Activated CD4-positive, alpha-beta T cell treated with anti-CD3 and anti-CD28 coated beads for 4 hours (primary cell): ENCODE measurements around the gene TNFRSF11A.

Experiments used
- DNase-seq, 2 donors: peaks; one replicate each; pipeline ENCODE4 v3.0.0-alpha.2; 2020

Gene TNFRSF11A

DNA sequence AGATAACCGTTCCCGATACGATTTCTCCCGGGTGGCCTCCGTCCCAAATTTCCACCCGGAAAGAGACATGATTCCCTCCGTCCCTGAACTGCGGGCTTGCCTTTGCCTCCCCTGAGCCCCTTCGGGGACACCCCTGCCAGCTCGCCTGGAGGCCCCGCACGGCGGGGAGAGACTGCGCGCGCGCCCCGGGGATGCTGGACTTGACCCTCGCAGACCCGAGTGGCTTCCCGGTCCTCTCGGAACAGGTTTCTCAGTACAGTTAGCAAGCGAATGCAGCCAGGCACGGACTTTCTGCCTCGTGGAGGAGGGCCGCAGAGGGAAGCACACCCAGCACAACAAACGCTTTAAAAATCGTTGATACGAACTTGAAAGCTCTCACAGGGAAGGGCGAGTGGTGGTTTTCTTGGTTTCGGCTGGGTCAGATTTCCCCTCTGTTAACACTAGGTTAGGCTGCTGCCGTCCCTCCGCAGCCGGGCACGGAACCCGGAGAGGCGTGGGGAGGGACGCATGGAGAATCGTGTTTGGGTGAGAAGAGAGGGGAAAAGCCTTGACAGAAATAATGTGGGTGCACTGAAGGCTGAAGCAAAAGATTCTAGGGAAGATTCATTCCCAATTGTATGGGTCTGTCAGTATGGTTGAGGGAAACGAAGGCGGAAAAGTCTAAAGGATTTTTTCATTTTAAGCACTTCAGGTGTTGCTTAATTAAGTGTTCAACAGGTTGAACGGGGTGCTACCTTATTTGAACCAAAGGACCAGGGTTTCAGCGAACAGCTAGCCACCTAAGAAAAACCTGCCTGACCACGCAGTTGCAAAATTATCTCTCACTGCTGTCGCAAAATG is 916 bp downstream of the TNFRSF11A start:
- DNase-seq, result peak in 1 of 2 donors; percentile 15

DNA sequence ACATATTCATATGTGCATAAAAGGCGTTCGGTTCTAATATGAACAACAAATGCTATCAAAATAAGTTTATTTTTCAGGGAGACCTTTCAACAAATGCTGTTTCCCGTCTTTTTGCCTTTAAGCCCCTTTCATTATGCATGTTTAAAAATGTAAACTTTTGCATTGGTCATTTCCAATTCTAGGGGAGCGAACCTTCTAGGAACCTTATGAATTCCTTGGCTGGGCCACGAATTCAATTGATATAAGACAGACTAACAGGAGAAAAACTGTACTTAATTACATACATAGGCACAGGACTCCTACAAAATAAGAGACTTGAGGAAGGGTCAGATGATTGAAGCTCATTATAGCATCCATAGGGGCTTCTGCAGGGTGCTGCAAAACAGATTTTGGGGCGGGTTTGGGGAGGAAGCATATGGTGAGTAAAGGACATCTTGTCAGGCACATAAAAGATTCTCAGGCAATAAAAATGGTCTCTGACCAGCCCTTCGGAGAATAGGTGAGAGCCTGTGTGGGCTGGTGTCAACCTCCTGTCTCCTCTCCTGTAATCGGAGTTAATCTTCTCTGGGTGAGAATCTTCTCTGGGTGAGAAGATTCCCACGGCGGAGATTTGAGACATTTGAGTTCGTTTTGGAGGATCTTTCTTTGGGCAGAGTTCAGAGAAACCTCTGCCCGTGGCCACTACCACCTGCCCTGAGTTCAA is 1.7 kb downstream of the TNFRSF11A start:
- no peak for DNase-seq

GRCh38 chr18:62327977-62328376 is 2.9 kb downstream of the TNFRSF11A start:
- no peak for DNase-seq

GRCh38 chr18:62328586-62329525 is 3.7 kb downstream of the TNFRSF11A start:
- DNase-seq, result no peak

DNA sequence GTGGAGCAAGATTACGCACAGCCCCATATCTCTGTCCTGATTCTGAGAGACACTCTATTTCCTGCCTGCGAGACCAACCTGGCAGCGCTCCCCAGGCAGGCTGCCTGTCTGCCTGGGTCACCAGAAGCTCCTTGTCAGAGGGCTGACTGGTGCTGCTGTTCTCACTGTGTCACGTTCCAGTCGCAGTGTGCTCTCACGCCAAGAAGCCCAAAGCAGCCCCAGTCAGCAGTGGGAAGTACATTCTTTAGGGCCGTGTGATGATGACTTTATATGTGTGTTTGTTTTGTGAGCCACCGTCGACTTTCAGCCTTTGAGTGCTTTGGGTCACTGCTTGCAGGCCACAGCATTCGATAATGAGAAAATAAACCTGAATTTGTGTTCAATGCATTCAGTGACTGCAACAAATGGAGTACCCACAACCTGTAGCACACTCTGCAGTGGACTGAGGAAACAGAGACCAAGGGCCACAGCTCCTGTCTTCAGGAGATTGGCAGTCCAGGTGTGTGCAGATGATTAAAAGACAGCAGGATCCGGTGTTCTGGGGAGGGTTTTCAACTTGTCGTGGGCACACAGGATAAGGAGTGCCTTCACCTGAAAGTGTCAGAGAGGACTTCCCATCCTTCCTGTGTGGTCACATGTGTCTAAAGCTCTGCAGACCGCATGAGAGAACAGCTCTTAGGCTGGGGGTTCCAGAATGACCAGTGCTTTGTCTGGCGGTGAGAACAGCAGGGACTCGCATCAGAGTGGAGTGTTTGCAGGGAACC is 4.8 kb downstream of the TNFRSF11A start:
- peak in 1 of 2 donors; percentile 7 for DNase-seq

DNA sequence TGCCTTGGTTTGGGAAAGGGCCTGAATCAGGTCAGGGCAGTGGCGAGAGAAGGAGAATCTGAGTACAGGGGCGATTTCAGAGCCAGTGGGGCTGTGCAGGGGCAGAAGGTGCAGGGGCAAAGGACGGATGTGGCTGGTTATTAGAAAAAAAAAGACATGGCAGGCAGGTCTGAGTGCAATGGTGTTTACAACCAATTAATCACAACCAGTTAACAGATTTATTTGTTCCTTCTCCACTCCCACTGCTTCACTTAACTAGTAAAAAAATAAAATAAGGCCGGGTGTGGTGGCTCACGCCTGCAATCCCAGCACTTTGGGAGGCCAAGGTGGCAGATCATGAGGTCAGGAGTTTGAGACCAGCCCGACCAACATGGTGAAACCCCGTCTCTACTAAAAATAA is 5.5 kb downstream of the TNFRSF11A start:
- DNase-seq, result no peak

DNA sequence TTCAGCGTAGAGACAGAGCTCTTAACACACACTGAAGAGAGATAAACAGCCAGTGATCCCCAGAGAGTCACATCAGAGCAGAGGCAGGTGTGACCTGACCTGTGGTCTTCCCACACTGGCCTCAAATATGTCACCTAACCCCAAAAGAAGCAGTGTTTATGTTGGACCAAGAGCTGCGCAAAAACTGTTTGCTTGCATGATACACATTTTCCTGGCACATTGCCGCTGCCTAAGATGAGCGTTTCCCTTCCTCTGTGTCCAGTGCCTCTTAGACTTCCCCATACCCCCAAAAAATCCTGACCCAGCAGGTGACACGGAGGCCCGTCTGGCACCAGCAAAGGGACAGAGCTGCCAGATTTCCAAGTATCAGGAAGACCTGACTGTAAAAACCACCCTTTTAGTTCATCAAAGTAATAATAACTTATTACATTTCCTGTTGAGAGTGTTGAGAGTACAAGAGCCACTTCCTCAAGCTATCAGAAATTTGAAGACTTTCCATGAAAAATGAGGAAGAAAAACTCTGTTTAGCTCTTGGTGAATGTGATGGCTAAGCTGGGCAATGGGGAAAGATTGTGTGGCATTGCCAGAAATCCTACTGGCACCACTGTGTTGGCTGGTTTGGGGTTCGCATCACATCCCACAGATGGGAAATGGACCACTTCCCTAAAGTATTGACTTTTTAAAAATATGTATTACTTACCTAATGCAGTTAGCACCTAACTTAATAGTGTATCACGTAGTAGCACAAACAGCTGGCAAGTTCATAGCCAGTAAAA is 6.7 kb downstream of the TNFRSF11A start:
- no peak for DNase-seq

GRCh38 chr18:62332431-62332830 is 7.3 kb downstream of the TNFRSF11A start:
- DNase-seq, result no peak

DNA sequence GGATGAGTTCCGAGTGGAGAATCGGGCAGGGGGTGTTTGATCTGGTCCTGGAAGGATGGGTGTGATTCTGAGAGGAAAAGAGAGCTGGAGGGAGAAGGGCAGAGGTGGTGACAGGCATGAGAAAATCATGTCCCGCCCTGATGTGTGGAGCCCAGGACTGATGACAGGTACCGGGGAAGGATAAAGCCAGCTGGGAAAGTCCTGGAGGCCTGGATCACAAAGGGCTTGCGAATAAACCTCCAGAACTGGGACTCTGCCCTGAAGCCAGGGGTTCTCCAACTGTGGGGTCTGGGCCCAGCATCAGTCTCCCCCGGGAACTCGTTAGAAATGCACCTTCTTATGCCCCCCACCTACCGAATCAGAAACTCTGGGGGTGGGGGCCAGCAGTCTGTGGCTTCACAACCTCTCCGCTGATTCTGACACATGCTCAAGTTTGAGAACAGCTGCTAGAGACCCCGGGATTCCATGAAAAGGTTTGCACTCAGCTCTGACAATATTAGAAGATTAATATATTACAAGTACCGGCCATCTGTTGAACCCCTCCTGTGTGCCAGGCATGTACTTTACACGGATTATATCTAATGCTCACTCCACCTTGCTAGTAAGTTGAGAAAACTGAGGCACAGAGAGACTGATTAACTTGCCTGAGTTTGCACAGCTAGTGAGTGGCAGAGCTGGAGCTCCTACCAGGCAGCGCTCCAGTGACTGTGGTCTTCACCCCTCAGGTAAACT is 8.0 kb downstream of the TNFRSF11A start:
- no peak for DNase-seq

DNA sequence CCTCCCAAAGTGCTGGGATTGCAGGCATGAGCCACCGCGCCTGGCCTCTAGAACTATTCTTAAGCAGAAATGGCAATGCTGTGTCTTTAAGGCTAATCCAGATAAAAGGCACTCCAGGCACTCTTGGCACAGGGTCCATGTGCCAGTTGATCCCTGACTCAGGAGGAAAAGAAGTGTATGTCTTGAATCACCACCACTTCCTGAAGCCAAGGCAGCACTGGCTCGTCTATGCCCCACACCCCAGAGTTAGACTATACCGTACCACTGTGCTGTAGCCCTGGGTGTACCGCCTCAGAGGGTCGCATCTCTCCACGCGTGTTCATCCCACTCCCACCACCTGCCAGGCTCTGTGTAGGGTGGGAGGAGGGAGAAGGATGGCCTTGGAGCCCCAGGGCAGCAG is 9.0 kb downstream of the TNFRSF11A start:
- DNase-seq, result no peak

- no peak for DNase-seq
Measured at GRCh38 chr18:62335494-62335893, 10.4 kb downstream of the TNFRSF11A start.

- DNase-seq, result no peak
Measured at GRCh38 chr18:62336618-62337017, 11.5 kb downstream of the TNFRSF11A start.

DNA sequence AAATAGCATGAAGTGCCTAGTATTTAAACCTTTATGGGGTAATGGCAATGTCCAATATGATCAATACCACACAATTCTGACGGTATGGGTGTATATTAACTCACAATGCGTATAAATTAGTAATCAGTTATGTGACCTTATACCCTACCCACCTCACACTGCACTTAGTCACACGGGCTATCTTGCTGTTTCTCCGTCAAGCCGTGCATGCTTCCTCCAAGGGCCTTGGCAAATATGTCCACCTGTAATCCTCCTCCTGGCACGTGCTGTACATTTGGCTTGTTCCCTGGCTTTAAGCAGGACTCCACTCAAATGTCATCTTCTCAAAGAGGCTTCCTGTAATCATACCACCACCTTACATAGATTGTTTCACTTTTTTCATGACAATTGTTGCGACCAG is 12.2 kb downstream of the TNFRSF11A start:
- no peak for DNase-seq

GRCh38 chr18:62338446-62339105 is 13.5 kb downstream of the TNFRSF11A start:
- no peak for DNase-seq

GRCh38 chr18:62339106-62339988 is 14.2 kb downstream of the TNFRSF11A start:
- no peak for DNase-seq

GRCh38 chr18:62340996-62341395 is 15.9 kb downstream of the TNFRSF11A start:
- DNase-seq, result no peak

- no peak for DNase-seq
Measured at GRCh38 chr18:62341473-62341872, 16.4 kb downstream of the TNFRSF11A start.

- no peak for DNase-seq
Measured at GRCh38 chr18:62342884-62343283, 17.8 kb downstream of the TNFRSF11A start.

- no peak for DNase-seq
Measured at GRCh38 chr18:62343316-62343715, 18.2 kb downstream of the TNFRSF11A start.
